ENCODE measurements around the gene TMEM185B. TPM values are rescaled to one million over a fixed set of nuclear protein-coding genes. Genes with fewer than 3 reads are reported as not detected.

Gene TMEM185B
- total and polyA plus RNA-seq, 8 donors, result 2.8 to 13.5 (median 8.6) TPM

GRCh38 chr2:120177001-120177621 is 46.1 kb downstream of the TMEM185B start:
- Histone ChIP-seq H3K4me3 (peak overlapping the region in 1 of 4 donors; percentile 11), H3K4me1 (no peaks in the 10 kb centered on the region), H3K9me3 (no peaks in the 10 kb centered on the region), H3K27ac (no peak overlapping the region), H3K27me3 (no peaks in the 10 kb centered on the region), H3K36me3 (no peaks in the 10 kb centered on the region)
- intact Hi-C loops (cut with DNase I), result loop anchor here in 1 of 3 donors (10.0 kb wide), 2 partner anchors 432 to 472 kb away; no protein-coding TSS in a partner anchor
- peak in 3 of 4 donors; percentile 47 to 73 (median 67) for ATAC-seq
- TF ChIP-seq CTCF (IDR thresholded peaks at IDR 0.05), result no peak
- FAIRE-seq, result no peak
- 83 to 85% methylated on average over 15 of the region's 15 CpGs for WGBS, 2 donors
- DNase-seq, result peak in 1 of 6 donors; percentile 18

GRCh38 chr2:120176526-120176925 is 46.7 kb downstream of the TMEM185B start:
- intact Hi-C loops (cut with DNase I), result loop anchor here in 1 of 3 donors (10.0 kb wide), 2 partner anchors 432 to 472 kb away; no protein-coding TSS in a partner anchor
- H3K4me1 ChIP-seq, result no peaks in the 10 kb centered on the region
- DNase-seq, result no peak
- H3K9me3 ChIP-seq, result no peaks in the 10 kb centered on the region
- WGBS, 2 donors, result 83 to 86% methylated on average over 3 of the region's 3 CpGs
- no peaks in the 10 kb centered on the region for H3K27me3 ChIP-seq
- H3K27ac ChIP-seq, result no peak overlapping the region
- H3K36me3 ChIP-seq, result no peaks in the 10 kb centered on the region
- peak overlapping the region in 1 of 4 donors; percentile 11 for H3K4me3 ChIP-seq
- FAIRE-seq, result no peak
- no peak for ATAC-seq
- no peak for TF ChIP-seq CTCF (IDR thresholded peaks at IDR 0.05)

GRCh38 chr2:120174963-120175581 is 48.1 kb downstream of the TMEM185B start:
- Histone ChIP-seq H3K9me3 (no peaks in the 10 kb centered on the region), H3K27ac (no peak overlapping the region), H3K27me3 (no peaks in the 10 kb centered on the region), H3K4me3 (no peak overlapping the region), H3K36me3 (no peaks in the 10 kb centered on the region), H3K4me1 (no peaks in the 10 kb centered on the region)
- 24 to 33% methylated on average over 6 of the region's 6 CpGs for WGBS, 2 donors
- ATAC-seq (peak; percentile 56 to 84 (median 78)), FAIRE-seq (peak; percentile 61), DNase-seq (peak in 1 of 6 donors; percentile 31)
- intact Hi-C loops (cut with DNase I), result loop anchor here in 2 of 3 donors (5.0 to 10.0 kb wide), 3 partner anchors 430 to 473 kb away; no protein-coding TSS in a partner anchor
- TF ChIP-seq CTCF (IDR thresholded peaks at IDR 0.05), result peak; percentile 37 to 72 (median 40)

Other genes starting within 250 kb of the TMEM185B start
- gene EPB41L5, start 210.3 kb downstream of the TMEM185B start, total RNA-seq, result 10 to 100 TPM; 17.6 to 23.8 (median 21.4) TPM
- 10 to 100 TPM in 1 of 2 donors, 1 to 10 TPM in 1; 7.3 to 13.0 TPM for gene EPB41L5, start 210.3 kb downstream of the TMEM185B start, polyA plus RNA-seq
- 10 to 100 TPM; 12.0 to 24.2 (median 15.4) TPM for gene RALB, start 29.5 kb upstream of the TMEM185B start, total RNA-seq
- 10 to 100 TPM in 1 of 2 donors, 1 to 10 TPM in 1; 9.8 to 18.5 TPM for gene RALB, start 29.5 kb upstream of the TMEM185B start, polyA plus RNA-seq
- 1 to 10 TPM in 4 of 6 donors, under 1 TPM in 2; 0.59 to 3.6 (median 2.5) TPM for gene INHBB, start 122.7 kb upstream of the TMEM185B start, total RNA-seq
- 1 to 10 TPM; 1.6 to 5.1 TPM for gene INHBB, start 122.7 kb upstream of the TMEM185B start, polyA plus RNA-seq